Measurements from ENCODE around the gene ALKBH4. TPM values are rescaled to one million over a fixed set of nuclear protein-coding genes. Genes with fewer than 3 reads are reported as not detected.
"Not testable (repeated sequence)": the region's sequence is repeated elsewhere in the genome, so short reads cannot be mapped to it uniquely, and the experiment has no call there.

The ALKBH4 gene
- total and polyA plus RNA-seq, 3 donors from 2014 or later = 9.3 to 27.7 (median 26.7) TPM

DNA sequence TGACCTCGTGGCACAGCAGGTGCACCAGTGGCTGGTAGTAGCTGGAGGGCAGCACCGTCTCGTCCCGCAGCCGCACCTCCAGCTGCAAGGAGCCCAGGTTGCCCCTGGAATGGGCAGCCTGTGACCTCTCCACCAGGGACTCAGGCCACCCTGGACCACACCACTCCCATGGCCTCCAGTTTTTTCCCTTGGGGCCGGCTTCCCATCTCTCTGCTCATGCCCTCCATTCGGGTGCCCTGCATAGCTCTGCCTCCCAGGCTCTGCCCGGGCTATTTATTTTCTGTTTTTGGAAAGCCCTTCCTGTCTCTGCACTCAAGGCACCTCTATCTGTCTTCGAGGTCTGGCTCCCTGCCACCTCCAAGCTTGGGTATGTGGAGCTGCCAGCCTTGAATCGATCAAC, 32.2 kb upstream of the ALKBH4 start:
- H3K4me3 ChIP-seq; intact Hi-C loops (cut with DNase I; ENCODE audit: low total_unique reads); H3K27me3 ChIP-seq; H3K27ac ChIP-seq; H3K4me1 ChIP-seq; DNase-seq; H3K9me3 ChIP-seq; H3K36me3 ChIP-seq (ENCODE audit: low read depth, missing control alignments): not testable (repeated sequence)
- 77% methylated on average over 3 of the region's 10 CpGs; no CpG with 5 or more reads in 1 of the 2 donors for WGBS, 2 donors

DNA sequence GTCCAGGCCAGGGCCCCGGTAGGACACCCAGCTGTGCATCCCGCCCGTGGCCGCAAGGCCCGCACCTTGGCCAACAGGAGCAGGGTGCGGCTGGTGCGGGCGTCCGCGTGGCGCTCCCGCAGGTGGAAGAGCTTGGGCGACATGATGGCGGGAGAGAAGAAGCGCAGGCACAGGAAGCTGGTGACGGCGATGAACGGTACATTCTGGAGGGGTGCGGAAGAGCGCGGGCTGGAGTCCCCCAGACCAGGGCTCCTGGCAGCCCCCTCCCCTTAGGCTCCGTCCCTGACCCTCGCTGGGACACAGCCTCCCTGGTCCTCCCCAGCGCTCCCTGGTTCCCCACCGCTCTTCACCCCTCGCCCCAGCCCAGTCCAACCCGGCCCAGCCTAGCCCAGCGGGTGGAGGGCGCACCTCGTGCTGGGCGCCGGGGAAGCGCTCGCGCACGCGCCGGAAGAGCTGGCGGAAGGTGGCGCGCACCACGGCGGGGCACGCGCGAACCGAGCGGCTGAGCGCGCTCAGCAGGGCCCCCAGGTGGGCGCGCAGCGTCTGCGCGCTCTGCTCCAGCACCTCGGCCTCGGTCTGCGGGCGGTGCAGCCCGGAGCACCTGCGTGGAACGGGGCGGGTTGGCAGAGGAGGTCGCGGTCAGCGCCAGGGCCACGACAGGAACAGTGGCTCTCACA, 29.9 kb upstream of the ALKBH4 start:
- intact Hi-C loops (cut with DNase I; ENCODE audit: low total_unique reads); H3K27ac ChIP-seq; H3K4me3 ChIP-seq; H3K4me1 ChIP-seq; H3K36me3 ChIP-seq (ENCODE audit: low read depth, missing control alignments); H3K9me3 ChIP-seq; DNase-seq; H3K27me3 ChIP-seq: not testable (repeated sequence)
- no CpG with 5 or more reads among the region's 67 CpGs for whole genome bisulfite sequencing, 2 donors

DNA sequence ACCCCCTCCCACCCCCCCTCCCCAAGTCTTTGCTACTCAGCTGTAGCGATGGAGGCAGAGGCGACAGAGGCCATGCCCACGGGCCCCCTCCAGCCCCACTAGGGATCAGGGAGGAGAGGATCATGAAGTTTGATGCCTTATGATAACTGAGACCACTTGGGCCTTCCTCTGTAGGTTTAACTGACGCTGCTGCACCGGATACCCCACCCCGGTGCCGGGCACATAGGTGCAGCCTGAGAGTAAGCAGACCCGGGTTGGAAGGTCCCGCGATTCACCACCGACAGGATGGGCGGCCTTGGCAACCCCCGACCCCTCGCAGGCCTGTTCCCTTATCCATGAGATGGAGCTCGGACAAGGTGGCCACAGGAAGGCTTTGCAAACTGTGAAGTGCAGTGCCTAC, 29.4 kb upstream of the ALKBH4 start:
- H3K27ac ChIP-seq; H3K4me3 ChIP-seq; H3K36me3 ChIP-seq (ENCODE audit: low read depth, missing control alignments); H3K9me3 ChIP-seq; intact Hi-C loops (cut with DNase I; ENCODE audit: low total_unique reads); H3K4me1 ChIP-seq; H3K27me3 ChIP-seq: not testable (repeated sequence)
- peak; percentile 13 for DNase-seq
- WGBS, 2 donors = no CpG with 5 or more reads among the region's 15 CpGs

DNA sequence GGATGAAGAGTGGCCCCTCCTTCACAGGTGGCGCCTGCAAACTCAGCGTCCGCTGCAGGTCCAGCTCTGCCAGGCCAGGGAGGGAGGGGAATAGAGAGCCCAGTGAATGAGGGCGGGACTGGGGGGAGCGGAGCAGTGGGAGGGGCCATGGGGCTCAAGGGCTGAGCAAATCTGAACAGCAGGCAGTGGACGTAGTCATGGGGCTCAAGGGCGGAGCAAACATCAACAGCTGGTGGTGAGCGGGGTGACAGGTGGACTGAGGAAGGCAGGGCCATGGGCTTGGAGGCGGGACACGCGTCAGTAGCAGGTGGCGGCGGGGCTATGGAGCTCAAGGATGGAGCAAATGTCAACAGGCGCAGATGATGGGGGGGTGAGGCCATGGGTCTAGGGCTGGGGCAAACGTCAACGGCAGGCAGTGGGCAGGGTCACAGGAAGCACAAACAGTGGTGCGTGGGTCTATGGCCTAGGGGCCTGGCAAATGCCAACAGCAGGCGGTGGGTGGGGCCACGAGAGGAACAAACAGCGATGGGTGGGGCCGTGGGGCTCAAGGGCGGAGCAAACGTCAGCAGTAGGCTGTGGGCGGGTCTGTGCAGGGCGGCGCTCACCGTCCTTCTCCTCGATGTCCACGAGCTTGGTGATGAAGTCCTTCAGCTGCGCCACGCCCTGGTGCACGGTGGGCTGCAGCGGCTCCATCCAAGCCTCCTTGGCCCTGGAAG, 28.7 kb upstream of the ALKBH4 start:
- H3K9me3 ChIP-seq; DNase-seq; H3K4me3 ChIP-seq; H3K36me3 ChIP-seq (ENCODE audit: low read depth, missing control alignments); intact Hi-C loops (cut with DNase I; ENCODE audit: low total_unique reads); H3K27ac ChIP-seq; H3K27me3 ChIP-seq; H3K4me1 ChIP-seq: not testable (repeated sequence)
- no CpG with 5 or more reads among the region's 33 CpGs for WGBS, 2 donors

DNA sequence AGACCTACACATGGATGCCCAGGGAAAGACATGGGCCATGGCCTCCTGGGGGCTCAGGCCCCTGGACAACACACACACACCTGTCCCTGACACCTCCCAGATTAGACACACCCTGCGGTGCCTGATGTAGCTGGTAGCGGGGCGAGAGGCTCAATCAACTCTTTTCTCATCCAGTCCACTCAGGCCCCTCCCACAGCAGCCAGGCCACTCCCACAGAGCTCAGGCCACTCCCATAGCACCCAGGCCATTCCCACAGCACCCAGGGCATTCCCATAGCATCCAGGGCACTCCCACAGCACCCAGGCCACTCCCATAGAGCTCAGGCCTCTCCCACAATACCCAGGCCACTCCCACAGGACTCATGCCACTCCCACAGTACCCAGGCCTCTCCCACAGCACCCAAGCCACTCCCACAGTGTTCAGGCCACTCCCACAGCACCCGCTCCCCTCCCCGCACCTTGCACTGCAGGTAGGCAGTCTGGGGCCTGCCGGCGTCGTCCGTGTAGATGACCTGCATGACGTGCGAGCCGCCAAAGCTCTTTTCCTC, 25.9 kb upstream of the ALKBH4 start:
- H3K4me3 ChIP-seq; intact Hi-C loops (cut with DNase I; ENCODE audit: low total_unique reads); H3K27ac ChIP-seq; H3K36me3 ChIP-seq (ENCODE audit: low read depth, missing control alignments); H3K4me1 ChIP-seq; DNase-seq; H3K9me3 ChIP-seq; H3K27me3 ChIP-seq: not testable (repeated sequence)
- no CpG with 5 or more reads among the region's 12 CpGs for WGBS, 2 donors

DNA sequence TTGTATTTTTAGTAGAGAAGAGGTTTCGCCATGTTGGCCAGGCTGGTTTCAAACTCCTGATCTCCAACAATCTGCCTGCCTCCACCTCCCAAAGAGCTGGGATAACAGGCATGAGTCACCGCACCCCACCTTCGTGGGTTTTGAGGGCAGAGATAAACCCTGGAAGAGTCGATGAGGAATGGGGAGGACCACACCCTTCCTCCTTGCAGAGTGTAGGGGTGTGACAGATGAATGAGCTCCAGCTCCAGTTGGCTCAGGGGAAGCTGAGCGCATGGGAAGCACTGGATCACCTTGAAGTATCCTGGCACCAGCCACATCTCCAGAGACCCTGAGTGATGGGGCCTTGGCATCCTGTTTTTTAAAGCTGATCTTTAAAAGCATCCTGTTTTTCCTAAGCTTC, 19.7 kb upstream of the ALKBH4 start:
- intact Hi-C loops (cut with DNase I; ENCODE audit: low total_unique reads); DNase-seq: not testable (repeated sequence)

DNA sequence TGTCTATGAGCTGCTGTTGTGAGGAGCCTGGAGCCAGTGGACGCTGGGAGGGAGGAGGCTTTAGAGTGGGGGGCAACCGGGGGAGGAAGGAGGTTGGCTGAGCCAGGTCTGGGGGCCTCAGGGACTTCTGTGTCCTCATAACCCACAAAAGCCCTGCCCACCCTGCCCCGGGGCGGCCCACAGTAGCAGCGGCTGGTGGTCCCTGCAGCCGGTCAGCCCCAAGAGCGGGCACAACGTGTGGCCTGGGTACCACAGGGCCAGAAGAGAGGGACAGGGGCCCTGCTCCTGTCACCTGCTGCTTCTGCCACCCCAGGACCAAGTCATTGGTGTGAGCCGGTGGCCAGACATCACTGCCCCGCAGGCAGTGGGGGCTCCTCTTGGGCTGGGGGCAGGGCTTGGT, 17.3 kb upstream of the ALKBH4 start:
- H3K4me1 ChIP-seq; H3K4me3 ChIP-seq; DNase-seq; H3K36me3 ChIP-seq (ENCODE audit: low read depth, missing control alignments); H3K9me3 ChIP-seq; H3K27me3 ChIP-seq; intact Hi-C loops (cut with DNase I; ENCODE audit: low total_unique reads); H3K27ac ChIP-seq: not testable (repeated sequence)
- WGBS, 2 donors = no CpG with 5 or more reads among the region's 10 CpGs

More for the DNA sequence above, 19.7 kb upstream of the ALKBH4 start:
- H3K27me3 ChIP-seq; H3K27ac ChIP-seq; H3K9me3 ChIP-seq; H3K36me3 ChIP-seq (ENCODE audit: low read depth, missing control alignments); H3K4me3 ChIP-seq; H3K4me1 ChIP-seq: not testable (repeated sequence)
- no CpG with 5 or more reads among the region's 5 CpGs for WGBS, 2 donors

DNA sequence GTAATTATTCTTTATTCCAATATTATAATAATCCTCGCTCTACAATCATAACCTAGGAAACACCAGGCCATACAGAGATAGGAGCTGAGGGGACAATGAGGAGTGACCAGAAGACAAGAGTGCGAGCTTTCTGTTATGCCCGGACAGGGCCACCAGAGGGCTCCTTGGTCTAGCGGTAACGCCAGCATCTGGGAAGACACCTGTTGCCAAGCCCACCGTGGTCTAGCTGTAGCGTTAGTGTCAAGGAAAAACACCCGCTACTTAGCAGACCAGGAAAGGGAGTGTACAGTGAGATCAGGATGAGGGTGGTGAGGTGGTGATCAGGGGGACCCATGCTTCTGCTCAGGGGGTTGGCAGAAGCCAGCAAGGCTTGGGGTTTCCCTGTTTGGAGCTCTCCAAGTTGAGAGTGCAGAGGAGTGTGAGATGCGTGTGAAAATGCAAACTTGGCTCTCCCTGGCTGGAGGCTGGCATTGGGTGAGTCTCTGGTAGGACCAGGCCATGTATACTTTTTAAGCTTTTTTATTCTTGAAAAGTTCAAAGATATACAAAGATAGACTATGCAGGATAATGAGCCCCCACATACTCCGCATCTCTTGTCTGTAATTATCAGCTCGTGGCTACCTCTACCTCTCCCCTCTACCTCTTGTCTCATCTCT, 15.4 kb upstream of the ALKBH4 start:
- H3K4me1 ChIP-seq; H3K4me3 ChIP-seq; intact Hi-C loops (cut with DNase I; ENCODE audit: low total_unique reads); H3K36me3 ChIP-seq (ENCODE audit: low read depth, missing control alignments); H3K27me3 ChIP-seq; H3K9me3 ChIP-seq; H3K27ac ChIP-seq: not testable (repeated sequence)
- WGBS, 2 donors = 16 to 29% methylated on average over 8 of the region's 11 CpGs
- peak; percentile 69 for DNase-seq
- TF ChIP-seq, protein P1, sequence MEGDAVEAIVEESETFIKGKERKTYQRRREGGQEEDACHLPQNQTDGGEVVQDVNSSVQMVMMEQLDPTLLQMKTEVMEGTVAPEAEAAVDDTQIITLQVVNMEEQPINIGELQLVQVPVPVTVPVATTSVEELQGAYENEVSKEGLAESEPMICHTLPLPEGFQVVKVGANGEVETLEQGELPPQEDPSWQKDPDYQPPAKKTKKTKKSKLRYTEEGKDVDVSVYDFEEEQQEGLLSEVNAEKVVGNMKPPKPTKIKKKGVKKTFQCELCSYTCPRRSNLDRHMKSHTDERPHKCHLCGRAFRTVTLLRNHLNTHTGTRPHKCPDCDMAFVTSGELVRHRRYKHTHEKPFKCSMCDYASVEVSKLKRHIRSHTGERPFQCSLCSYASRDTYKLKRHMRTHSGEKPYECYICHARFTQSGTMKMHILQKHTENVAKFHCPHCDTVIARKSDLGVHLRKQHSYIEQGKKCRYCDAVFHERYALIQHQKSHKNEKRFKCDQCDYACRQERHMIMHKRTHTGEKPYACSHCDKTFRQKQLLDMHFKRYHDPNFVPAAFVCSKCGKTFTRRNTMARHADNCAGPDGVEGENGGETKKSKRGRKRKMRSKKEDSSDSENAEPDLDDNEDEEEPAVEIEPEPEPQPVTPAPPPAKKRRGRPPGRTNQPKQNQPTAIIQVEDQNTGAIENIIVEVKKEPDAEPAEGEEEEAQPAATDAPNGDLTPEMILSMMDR (IDR thresholded peaks at IDR 0.05) = peak in 1 of 3 experiments; percentile 35

DNA sequence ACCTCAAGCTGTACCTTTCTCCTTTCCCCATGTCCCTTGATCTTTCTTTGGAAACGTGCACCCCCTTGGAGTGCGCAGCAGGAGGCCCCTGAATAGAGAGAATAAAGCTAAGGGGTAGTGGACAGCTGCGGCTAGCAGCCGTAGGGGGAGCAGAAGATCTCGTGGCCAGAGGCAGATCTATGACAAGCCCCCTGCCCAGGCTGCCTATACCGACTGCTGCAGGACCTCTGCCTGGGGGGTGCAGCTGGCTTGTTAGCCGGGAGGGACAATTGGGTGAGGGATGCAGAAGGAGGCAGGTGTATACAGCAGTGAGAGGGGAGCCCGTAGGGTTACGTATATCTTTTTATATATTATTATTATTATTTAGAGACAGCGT, 14.5 kb upstream of the ALKBH4 start:
- H3K36me3 ChIP-seq (ENCODE audit: low read depth, missing control alignments); H3K4me1 ChIP-seq; intact Hi-C loops (cut with DNase I; ENCODE audit: low total_unique reads); H3K27ac ChIP-seq; DNase-seq; H3K4me3 ChIP-seq; H3K9me3 ChIP-seq; H3K27me3 ChIP-seq: not testable (repeated sequence)
- no CpG with 5 or more reads among the region's 10 CpGs for WGBS, 2 donors
